ENCODE data around the gene PEAK1.

Gene PEAK1

DNA sequence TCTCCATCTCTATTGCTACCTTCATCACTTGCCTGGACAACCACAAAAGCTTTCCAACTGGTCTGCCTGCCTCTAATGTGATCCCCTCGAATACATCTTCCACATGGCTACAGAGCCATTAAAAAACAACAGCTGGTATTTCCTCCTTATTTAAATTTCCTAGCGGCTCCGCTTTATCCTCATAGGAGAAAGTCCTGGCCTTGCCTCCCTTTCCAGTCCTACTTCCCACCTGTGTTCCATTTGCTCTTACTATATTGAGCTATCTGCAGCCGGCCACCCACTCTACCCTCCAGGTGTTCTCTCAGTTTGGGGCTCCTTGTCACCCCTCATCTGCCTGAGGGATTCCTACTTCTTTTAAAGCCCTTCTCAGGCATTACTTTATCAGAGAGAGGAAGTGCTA is 299.3 kb downstream of the PEAK1 start:
- H3K27me3 ChIP-seq (ENCODE audit: control insufficient read depth in 1 of 2, insufficient read depth in 1 of 2, low read length in 2 of 2): no peaks in the 10 kb centered on the region
- H3K9ac ChIP-seq (ENCODE audit: low read length): no peak overlapping the region
- no peak overlapping the region for H3K18ac ChIP-seq (ENCODE audit: low read depth in 1 of 2, low read length in 2 of 2)
- peaks cover 0 to 11% of the 10 kb centered on the region in 2 experiments for H3K36me3 ChIP-seq (ENCODE audit: control insufficient read depth in 1 of 2, insufficient read depth in 2 of 2, low read depth in 1 of 2, low read length in 2 of 2)
- H3K9me3 ChIP-seq (ENCODE audit: control insufficient read depth, low read length): no peaks in the 10 kb centered on the region
- no peak overlapping the region for H3K23ac ChIP-seq (ENCODE audit: low read length in 2 of 2)
- H2BK15ac ChIP-seq (ENCODE audit: low read depth, poor library complexity, severe bottlenecking): no peak overlapping the region
- H2BK120ac ChIP-seq (ENCODE audit: low read depth, low read length): no peak overlapping the region
- H2AK5ac ChIP-seq (ENCODE audit: low read length, severe bottlenecking): no peak overlapping the region
- H3K4me1 ChIP-seq (ENCODE audit: control insufficient read depth, insufficient read depth, low read depth, low read length): peaks cover 2% of the 10 kb centered on the region
- no peak overlapping the region for H3K4me3 ChIP-seq (ENCODE audit: insufficient read depth in 1 of 2, low read depth in 1 of 2, low read length in 2 of 2)
- H2BK5ac ChIP-seq (ENCODE audit: low read depth, low read length, poor library complexity, severe bottlenecking): no peak overlapping the region
- no peak overlapping the region for H3K14ac ChIP-seq (ENCODE audit: low read length in 2 of 2)
- no peak overlapping the region for H2AFZ ChIP-seq (ENCODE audit: low read depth, low read length)
- peaks cover 11% of the 10 kb centered on the region for H3K79me1 ChIP-seq (replicated peaks; ENCODE audit: low read length, poor library complexity, severe bottlenecking)
- H3K4me2 ChIP-seq (ENCODE audit: low read length, poor library complexity, severe bottlenecking): no peak overlapping the region
- no peak overlapping the region for H3K27ac ChIP-seq (ENCODE audit: low read length, poor library complexity, severe bottlenecking)
- no peak overlapping the region for H4K8ac ChIP-seq (ENCODE audit: low read length)
- no peak overlapping the region for H3K4ac ChIP-seq (ENCODE audit: low read depth in 1 of 2, low read length in 2 of 2)
- WGBS: 87% methylated on average over 4 of the region's 4 CpGs
- no peak overlapping the region for H4K91ac ChIP-seq (ENCODE audit: low read length)
- no peak overlapping the region for H2BK12ac ChIP-seq (ENCODE audit: low read length in 2 of 2)
- DNase-seq: no peak

- H3K9me3 ChIP-seq (ENCODE audit: control insufficient read depth, low read length): no peaks in the 10 kb centered on the region
- H3K4me1 ChIP-seq (ENCODE audit: control insufficient read depth, insufficient read depth, low read depth, low read length): peaks cover 2% of the 10 kb centered on the region
- no peak overlapping the region for H2BK12ac ChIP-seq (ENCODE audit: low read length in 2 of 2)
- no peak overlapping the region for H3K23ac ChIP-seq (ENCODE audit: low read length in 2 of 2)
- no peak overlapping the region for H2BK5ac ChIP-seq (ENCODE audit: low read depth, low read length, poor library complexity, severe bottlenecking)
- no peaks in the 10 kb centered on the region for H3K27me3 ChIP-seq (ENCODE audit: control insufficient read depth in 1 of 2, insufficient read depth in 1 of 2, low read length in 2 of 2)
- no peak overlapping the region for H3K4ac ChIP-seq (ENCODE audit: low read depth in 1 of 2, low read length in 2 of 2)
- no peak overlapping the region for H3K4me2 ChIP-seq (ENCODE audit: low read length, poor library complexity, severe bottlenecking)
- H2BK15ac ChIP-seq (ENCODE audit: low read depth, poor library complexity, severe bottlenecking): no peak overlapping the region
- H3K14ac ChIP-seq (ENCODE audit: low read length in 2 of 2): no peak overlapping the region
- H3K27ac ChIP-seq (ENCODE audit: low read length, poor library complexity, severe bottlenecking): no peak overlapping the region
- no peak overlapping the region for H3K18ac ChIP-seq (ENCODE audit: low read depth in 1 of 2, low read length in 2 of 2)
- no peak overlapping the region for H4K8ac ChIP-seq (ENCODE audit: low read length)
- no peak overlapping the region for H3K4me3 ChIP-seq (ENCODE audit: insufficient read depth in 1 of 2, low read depth in 1 of 2, low read length in 2 of 2)
- H3K79me1 ChIP-seq (replicated peaks; ENCODE audit: low read length, poor library complexity, severe bottlenecking): peaks cover 11% of the 10 kb centered on the region
- WGBS: 68% methylated on average over 1 of the region's 1 CpG
- no peak overlapping the region for H4K91ac ChIP-seq (ENCODE audit: low read length)
- peaks cover 4 to 12% of the 10 kb centered on the region in 2 experiments for H3K36me3 ChIP-seq (ENCODE audit: control insufficient read depth in 1 of 2, insufficient read depth in 2 of 2, low read depth in 1 of 2, low read length in 2 of 2)
- DNase-seq: no peak
- no peak overlapping the region for H2AFZ ChIP-seq (ENCODE audit: low read depth, low read length)
- no peak overlapping the region for H2BK120ac ChIP-seq (ENCODE audit: low read depth, low read length)
- H2AK5ac ChIP-seq (ENCODE audit: low read length, severe bottlenecking): no peak overlapping the region
- peak overlapping the region; percentile 30 for H3K9ac ChIP-seq (ENCODE audit: low read length)
Measured at GRCh38 chr15:77119446-77119845, 300.5 kb downstream of the PEAK1 start.

DNA sequence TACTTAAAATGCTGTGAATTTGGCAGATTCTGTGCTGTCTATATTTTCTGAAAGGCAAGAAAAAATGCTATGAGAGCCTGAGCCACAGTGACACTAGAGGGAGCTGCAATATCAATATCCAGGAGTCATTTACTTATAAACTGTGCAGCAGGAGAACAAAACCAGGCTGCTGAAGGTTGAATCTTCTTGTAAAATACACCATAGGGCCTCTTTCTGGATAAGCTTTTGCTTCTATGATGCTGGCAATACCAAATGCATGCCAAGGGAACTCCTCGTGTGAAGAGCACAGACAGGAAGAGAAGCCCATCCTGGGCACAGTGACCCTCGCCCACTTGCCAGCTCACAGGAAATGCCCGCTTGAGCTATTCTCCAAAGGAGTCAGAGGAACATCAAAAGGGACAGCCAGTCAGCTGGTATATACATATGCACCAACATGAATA is 301.0 kb downstream of the PEAK1 start:
- H3K4me2 ChIP-seq (ENCODE audit: low read length, poor library complexity, severe bottlenecking): peak overlapping the region; percentile 14
- H3K9me3 ChIP-seq (ENCODE audit: control insufficient read depth, low read length): no peaks in the 10 kb centered on the region
- H3K79me1 ChIP-seq (replicated peaks; ENCODE audit: low read length, poor library complexity, severe bottlenecking): peaks cover 9% of the 10 kb centered on the region
- H2AK5ac ChIP-seq (ENCODE audit: low read length, severe bottlenecking): no peak overlapping the region
- H3K27ac ChIP-seq (ENCODE audit: low read length, poor library complexity, severe bottlenecking): no peak overlapping the region
- H3K4ac ChIP-seq (ENCODE audit: low read depth in 1 of 2, low read length in 2 of 2): no peak overlapping the region
- peak overlapping the region in 1 of 2 experiments; percentile 65 for H3K18ac ChIP-seq (ENCODE audit: low read depth in 1 of 2, low read length in 2 of 2)
- H3K9ac ChIP-seq (ENCODE audit: low read length): peak overlapping the region; percentile 39
- H3K27me3 ChIP-seq (ENCODE audit: control insufficient read depth in 1 of 2, insufficient read depth in 1 of 2, low read length in 2 of 2): no peaks in the 10 kb centered on the region
- H2BK5ac ChIP-seq (ENCODE audit: low read depth, low read length, poor library complexity, severe bottlenecking): no peak overlapping the region
- no peak overlapping the region for H4K91ac ChIP-seq (ENCODE audit: low read length)
- H3K14ac ChIP-seq (ENCODE audit: low read length in 2 of 2): no peak overlapping the region
- peaks cover 10 to 18% of the 10 kb centered on the region in 2 experiments for H3K36me3 ChIP-seq (ENCODE audit: control insufficient read depth in 1 of 2, insufficient read depth in 2 of 2, low read depth in 1 of 2, low read length in 2 of 2)
- H3K23ac ChIP-seq (ENCODE audit: low read length in 2 of 2): no peak overlapping the region
- H2BK15ac ChIP-seq (ENCODE audit: low read depth, poor library complexity, severe bottlenecking): no peak overlapping the region
- H4K8ac ChIP-seq (ENCODE audit: low read length): no peak overlapping the region
- WGBS: 54% methylated on average over 3 of the region's 3 CpGs
- no peak overlapping the region for H3K4me3 ChIP-seq (ENCODE audit: insufficient read depth in 1 of 2, low read depth in 1 of 2, low read length in 2 of 2)
- no peak overlapping the region for H2AFZ ChIP-seq (ENCODE audit: low read depth, low read length)
- peaks cover 2% of the 10 kb centered on the region for H3K4me1 ChIP-seq (ENCODE audit: control insufficient read depth, insufficient read depth, low read depth, low read length)
- H2BK120ac ChIP-seq (ENCODE audit: low read depth, low read length): no peak overlapping the region
- peak; percentile 76 for DNase-seq
- peak overlapping the region in 1 of 2 experiments; percentile 31 for H2BK12ac ChIP-seq (ENCODE audit: low read length in 2 of 2)

GRCh38 chr15:77115179-77115578 is 304.7 kb downstream of the PEAK1 start:
- Histone ChIP-seq H4K91ac (ENCODE audit: low read length) (no peak overlapping the region), H3K79me1 (replicated peaks; ENCODE audit: low read length, poor library complexity, severe bottlenecking) (peaks cover 3% of the 10 kb centered on the region), H3K9me3 (ENCODE audit: control insufficient read depth, low read length) (no peaks in the 10 kb centered on the region), H3K4me3 (ENCODE audit: insufficient read depth in 1 of 2, low read depth in 1 of 2, low read length in 2 of 2) (no peak overlapping the region), H2AFZ (ENCODE audit: low read depth, low read length) (no peak overlapping the region), H2BK5ac (ENCODE audit: low read depth, low read length, poor library complexity, severe bottlenecking) (no peak overlapping the region), H3K27ac (ENCODE audit: low read length, poor library complexity, severe bottlenecking) (no peak overlapping the region), H3K9ac (ENCODE audit: low read length) (no peak overlapping the region), H3K23ac (ENCODE audit: low read length in 2 of 2) (no peak overlapping the region), H4K8ac (ENCODE audit: low read length) (no peak overlapping the region), H3K36me3 (ENCODE audit: control insufficient read depth in 1 of 2, insufficient read depth in 2 of 2, low read depth in 1 of 2, low read length in 2 of 2) (peaks cover 16 to 43% of the 10 kb centered on the region in 2 experiments), H3K4me2 (ENCODE audit: low read length, poor library complexity, severe bottlenecking) (no peak overlapping the region), H3K4me1 (ENCODE audit: control insufficient read depth, insufficient read depth, low read depth, low read length) (peaks cover 2% of the 10 kb centered on the region), H3K4ac (ENCODE audit: low read depth in 1 of 2, low read length in 2 of 2) (no peak overlapping the region), H2BK15ac (ENCODE audit: low read depth, poor library complexity, severe bottlenecking) (no peak overlapping the region), H2AK5ac (ENCODE audit: low read length, severe bottlenecking) (no peak overlapping the region), H2BK12ac (ENCODE audit: low read length in 2 of 2) (no peak overlapping the region), H3K14ac (ENCODE audit: low read length in 2 of 2) (no peak overlapping the region), H3K18ac (ENCODE audit: low read depth in 1 of 2, low read length in 2 of 2) (no peak overlapping the region), H3K27me3 (ENCODE audit: control insufficient read depth in 1 of 2, insufficient read depth in 1 of 2, low read length in 2 of 2) (no peaks in the 10 kb centered on the region), H2BK120ac (ENCODE audit: low read depth, low read length) (no peak overlapping the region)
- DNase-seq: no peak
- WGBS: 62% methylated on average over 1 of the region's 4 CpGs

All from mesenchymal stem cell (in vitro differentiated cells and primary cell).